ENCODE results near the gene RNF130. TPM values are rescaled to one million over a fixed set of nuclear protein-coding genes. Genes with fewer than 3 reads are reported as not detected.
A peak's percentile ranks its signal among the peaks of the same experiment; 100 is the strongest.

The RNF130 gene
- total RNA-seq (100 to 1,000 TPM in 3 of 4 donors, 10 to 100 TPM in 1; 64.1 to 144 (median 117) TPM), polyA plus RNA-seq (10 to 100 TPM; 34.3 to 41.4 (median 37.5) TPM)

- no peaks in the 10 kb centered on the region for H3K9me3 ChIP-seq
- H3K4me3 ChIP-seq, result peak within 1 kb of the TSS; percentile 88 to 96 (median 92)
- peak within 1 kb of the TSS; percentile 96 to 99 (median 98) for H3K27ac ChIP-seq
- H3K4me1 ChIP-seq, result peaks cover 0 to 42% (median 27%) of the 10 kb centered on the region in 4 donors
- WGBS, 2 donors, result 1% methylated on average over 113 of the region's 113 CpGs
- no peaks in the 10 kb centered on the region for H3K27me3 ChIP-seq
- intact Hi-C loops (cut with DNase I), result loop anchor here (1.0 to 5.0 kb wide), 2 partner anchors 19 to 164 kb away; partner anchors contain the start of gene TBC1D9B
- TF ChIP-seq EP300 (IDR thresholded peaks at IDR 0.05) (peak in 1 of 4 donors; percentile 19), POLR2AphosphoS5 (IDR thresholded peaks at IDR 0.05) (peak; percentile 24 to 87 (median 70)), POLR2A (IDR thresholded peaks at IDR 0.05) (peak in 1 of 2 donors; percentile 33), CTCF (IDR thresholded peaks at IDR 0.05) (no peak)
- no peaks in the 10 kb centered on the region for H3K36me3 ChIP-seq
- DNase-seq, result peak; percentile 97
Observed at GRCh38 chr5:180071531-180072255, at the start of gene RNF130. TSS of gene RNF130 (minus strand) at chr5:180071759. CDS start at chr5:180071702, 57 bp downstream.

- Histone ChIP-seq H3K9me3 (no peaks in the 10 kb centered on the region), H3K4me3 (no peak overlapping the region), H3K36me3 (no peaks in the 10 kb centered on the region), H3K27me3 (no peaks in the 10 kb centered on the region), H3K27ac (no peak overlapping the region), H3K4me1 (no peaks in the 10 kb centered on the region)
- intact Hi-C loops (cut with DNase I), result no loop called here
- 55 to 83% methylated on average over 28 of the region's 28 CpGs for WGBS, 2 donors
- peak; percentile 61 for DNase-seq
- TF ChIP-seq EP300 (IDR thresholded peaks at IDR 0.05) (no peak), POLR2AphosphoS5 (IDR thresholded peaks at IDR 0.05) (no peak), POLR2A (IDR thresholded peaks at IDR 0.05) (no peak), CTCF (IDR thresholded peaks at IDR 0.05) (no peak)
Observed at GRCh38 chr5:180120237-180121101, 48.9 kb upstream of the RNF130 start.

- Histone ChIP-seq H3K27ac (no peak overlapping the region), H3K9me3 (no peaks in the 10 kb centered on the region), H3K27me3 (no peaks in the 10 kb centered on the region), H3K4me3 (no peak overlapping the region), H3K36me3 (no peaks in the 10 kb centered on the region), H3K4me1 (no peaks in the 10 kb centered on the region)
- DNase-seq, result no peak
- 89 to 94% methylated on average over 12 of the region's 12 CpGs for WGBS, 2 donors
- TF ChIP-seq EP300 (IDR thresholded peaks at IDR 0.05), result no peak
- TF ChIP-seq POLR2A (IDR thresholded peaks at IDR 0.05), result no peak
- TF ChIP-seq CTCF (IDR thresholded peaks at IDR 0.05), result no peak
- no peak for TF ChIP-seq POLR2AphosphoS5 (IDR thresholded peaks at IDR 0.05)
- intact Hi-C loops (cut with DNase I), result no loop called here
Observed at GRCh38 chr5:180119903-180120236, 48.3 kb upstream of the RNF130 start.

- Histone ChIP-seq H3K27ac (no peak overlapping the region), H3K36me3 (no peaks in the 10 kb centered on the region), H3K9me3 (no peaks in the 10 kb centered on the region), H3K4me1 (no peaks in the 10 kb centered on the region), H3K4me3 (no peak overlapping the region), H3K27me3 (no peaks in the 10 kb centered on the region)
- intact Hi-C loops (cut with DNase I), result no loop called here
- WGBS, 2 donors, result 87 to 92% methylated on average over 23 of the region's 23 CpGs
- peak; percentile 56 for DNase-seq
- TF ChIP-seq POLR2A (IDR thresholded peaks at IDR 0.05) (no peak), CTCF (IDR thresholded peaks at IDR 0.05) (no peak), EP300 (IDR thresholded peaks at IDR 0.05) (no peak), POLR2AphosphoS5 (IDR thresholded peaks at IDR 0.05) (no peak)
Observed at GRCh38 chr5:180119031-180119902, 47.7 kb upstream of the RNF130 start.
